Neural cell (in vitro differentiated cells): ENCODE results near the gene LRRC8D.

Experiments
- CTCF ChIP-seq: fragments of 450-650 bp; IDR thresholded peaks from 2 replicates; pipeline ENCODE4 v1.5.1; 2014; ENCODE audit warnings: antibody characterized with exemption, mild to moderate bottlenecking, moderate library complexity; ENCODE audit not compliant: poor library complexity, severe bottlenecking
- EP300 ChIP-seq: fragments of 450-650 bp; conservative IDR thresholded peaks from 2 replicates; pipeline ENCODE4 v1.6.1; 2014; ENCODE audit warnings: antibody characterized with exemption, mild to moderate bottlenecking, moderate library complexity; ENCODE audit not compliant: poor library complexity, severe bottlenecking

GRCh38 chr1:89908672-89909436, 88.0 kb downstream of the LRRC8D start:
- TF ChIP-seq CTCF = no peak
- no peak for TF ChIP-seq EP300
